GM12891 (cell line): ENCODE measurements around the gene SLC28A1.
"Not testable (repeated sequence)": the region's sequence is repeated elsewhere in the genome, so short reads cannot be mapped to it uniquely, and the experiment has no call there.

Experiments
- DNase-seq: peaks from one replicate; pipeline ENCODE4 v3.0.0; 2011; ENCODE audit warnings: low spot score; ENCODE audit not compliant: insufficient read length
- FAIRE-seq: peaks from 2 replicates; lab custom pipeline; 2011; peaks lifted over from hg19 to GRCh38; lab: Jason Lieb, UNC
- PAX5 ChIP-seq: IDR thresholded peaks from 2 replicates; pipeline ENCODE4 v1.6.1; 2011; ENCODE audit warnings: low read length, moderate library complexity, mild to moderate bottlenecking; ENCODE audit not compliant: insufficient read depth, severe bottlenecking
- POLR2A ChIP-seq: IDR thresholded peaks from 2 replicates; pipeline ENCODE4 v1.6.1; 2011; ENCODE audit warnings: low read depth, low read length, control low read depth
- POLR2AphosphoS5 ChIP-seq: IDR thresholded peaks from 2 replicates; pipeline ENCODE4 v1.6.1; 2011; ENCODE audit warnings: low read depth, low read length, control low read depth
- POU2F2 ChIP-seq: IDR thresholded peaks from 2 replicates; pipeline ENCODE4 v1.6.1; 2011; ENCODE audit warnings: low read depth, mild to moderate bottlenecking, control low read depth, low read length, moderate library complexity
- SPI1 ChIP-seq: IDR thresholded peaks from 2 replicates; pipeline ENCODE4 v1.6.1; 2011; ENCODE audit warnings: low read depth, low read length, control low read depth
- TAF1 ChIP-seq: IDR thresholded peaks from 2 replicates; pipeline ENCODE4 v1.6.1; 2011; ENCODE audit warnings: low read depth, low read length, control low read depth

Gene SLC28A1

GRCh38 chr15:84917452-84917851 is 33.0 kb downstream of the SLC28A1 start:
- TF ChIP-seq TAF1, result no peak
- no peak for TF ChIP-seq PAX5
- TF ChIP-seq SPI1, result no peak
- no peak for TF ChIP-seq POLR2AphosphoS5
- TF ChIP-seq POLR2A, result no peak
- TF ChIP-seq POU2F2, result no peak
- no peak for DNase-seq
- FAIRE-seq, result no peak

DNA sequence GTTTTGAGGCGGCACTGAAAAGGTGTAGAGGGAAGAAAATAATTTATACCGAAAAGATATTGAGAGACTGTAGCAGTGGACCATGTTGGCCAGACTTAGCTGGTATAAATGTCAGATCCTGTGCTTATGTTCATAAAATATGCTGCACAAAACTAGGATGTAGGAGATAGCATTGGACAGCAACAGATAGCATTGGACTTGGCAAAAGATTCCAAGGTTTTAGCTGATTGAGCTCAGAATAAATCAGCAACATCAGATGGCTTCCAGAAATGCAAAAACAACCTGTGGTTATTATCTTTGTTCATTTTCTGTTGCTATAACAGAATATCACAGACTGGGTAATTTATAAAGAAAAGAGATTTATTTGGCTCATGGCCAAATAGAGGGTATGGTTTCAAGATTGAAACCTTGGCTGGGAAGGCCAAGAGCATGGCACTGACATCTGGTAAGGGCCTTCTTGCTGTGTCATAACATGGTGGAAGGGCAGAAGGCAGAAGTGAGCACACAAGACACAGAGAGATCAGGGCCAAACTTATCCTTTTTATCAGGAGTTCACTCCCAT is 34.7 kb downstream of the SLC28A1 start:
- no peak for DNase-seq
- no peak for FAIRE-seq
- TF ChIP-seq SPI1 (no peak), TAF1 (no peak), POU2F2 (no peak), POLR2AphosphoS5 (no peak), POLR2A (no peak), PAX5 (no peak)

GRCh38 chr15:84921121-84921520 is 36.7 kb downstream of the SLC28A1 start:
- no peak for DNase-seq
- no peak for FAIRE-seq
- no peak for TF ChIP-seq POLR2AphosphoS5

DNA sequence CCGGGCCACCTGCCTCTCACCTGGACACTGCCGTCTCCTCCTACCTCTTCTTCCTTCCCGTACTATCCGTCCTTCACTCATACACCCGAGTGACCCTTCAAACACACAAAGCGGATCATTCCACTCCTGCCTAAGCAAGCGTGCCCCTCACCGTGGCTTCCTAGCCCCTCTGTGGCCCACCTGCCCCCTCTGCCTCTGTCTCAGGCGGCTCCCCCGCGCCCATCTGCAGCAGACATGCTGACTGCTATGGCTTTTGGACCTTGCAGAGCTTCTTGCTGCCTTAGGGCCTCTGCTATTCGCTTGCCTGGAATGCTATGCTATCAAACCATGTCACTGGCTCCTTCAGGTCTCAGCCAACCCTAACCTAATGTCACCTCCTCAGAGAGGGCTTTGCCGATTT is 38.1 kb downstream of the SLC28A1 start:
- DNase-seq, result no peak
- FAIRE-seq, result no peak

DNA sequence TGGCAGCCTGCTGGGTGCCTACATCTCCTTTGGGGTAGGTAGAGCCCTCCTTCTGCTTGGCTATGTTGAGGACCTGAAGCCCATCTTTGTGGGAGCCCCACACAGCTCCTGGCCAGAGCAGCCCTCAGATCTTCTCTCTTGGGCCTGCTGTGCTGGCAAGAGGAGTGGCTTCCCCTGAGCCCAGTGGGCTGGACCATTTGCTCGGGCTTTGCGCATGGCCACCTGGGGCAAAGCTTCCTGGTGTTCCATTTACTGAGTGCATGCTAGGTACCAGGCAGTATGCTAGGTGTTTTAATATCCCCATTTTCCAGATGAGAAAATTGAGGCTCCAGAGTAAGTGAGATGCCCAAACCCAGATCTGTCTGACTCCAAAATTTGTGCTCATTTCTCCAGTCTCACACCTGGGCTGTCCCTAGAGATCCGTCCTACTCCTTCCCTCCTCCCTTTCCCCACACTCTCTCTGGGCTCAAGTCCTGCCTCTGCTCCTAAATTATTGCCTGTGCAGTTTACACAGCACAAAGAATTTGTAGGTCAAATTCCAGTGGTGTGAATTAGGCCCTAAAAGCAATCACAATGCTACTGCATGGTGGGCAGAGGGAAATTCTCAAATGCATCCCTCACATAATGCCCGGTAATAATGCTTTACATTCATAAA is 39.7 kb downstream of the SLC28A1 start:
- TF ChIP-seq SPI1 (no peak), TAF1 (no peak), PAX5 (no peak), POLR2AphosphoS5 (no peak), POU2F2 (no peak), POLR2A (no peak)

More for the DNA sequence above, 38.1 kb downstream of the SLC28A1 start:
- TF ChIP-seq POLR2AphosphoS5 (no peak), POLR2A (no peak), TAF1 (no peak), POU2F2 (no peak), SPI1 (no peak), PAX5 (no peak)

GRCh38 chr15:84924821-84925569 is 40.5 kb downstream of the SLC28A1 start:
- FAIRE-seq, result not testable (repeated sequence)

More for the DNA sequence above, 39.7 kb downstream of the SLC28A1 start:
- no peak for FAIRE-seq
- no peak for DNase-seq

DNA sequence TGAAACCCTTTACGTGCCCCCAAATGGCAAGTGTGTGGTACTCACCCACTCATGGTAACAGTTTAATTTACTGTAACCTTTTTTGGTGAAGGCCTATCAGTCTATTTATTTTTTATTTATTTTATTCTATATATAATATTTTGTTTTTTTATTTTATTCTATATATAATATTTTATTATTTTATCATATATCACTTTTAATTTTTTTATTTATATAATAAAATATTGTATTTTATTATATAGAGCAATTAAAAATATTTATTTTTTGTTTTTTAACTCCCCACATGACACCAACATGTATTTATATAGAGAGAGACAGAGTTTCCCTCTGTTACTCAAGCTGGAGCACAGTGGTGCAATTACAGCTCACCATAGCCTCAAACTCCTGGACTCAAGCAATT is 41.4 kb downstream of the SLC28A1 start:
- TF ChIP-seq POLR2A (no peak), POU2F2 (no peak), SPI1 (no peak), TAF1 (no peak), PAX5 (no peak), POLR2AphosphoS5 (no peak)
- no peak for DNase-seq
- FAIRE-seq, result no peak

More at GRCh38 chr15:84924821-84925569, 40.5 kb downstream of the SLC28A1 start:
- DNase-seq, result not testable (repeated sequence)

DNA sequence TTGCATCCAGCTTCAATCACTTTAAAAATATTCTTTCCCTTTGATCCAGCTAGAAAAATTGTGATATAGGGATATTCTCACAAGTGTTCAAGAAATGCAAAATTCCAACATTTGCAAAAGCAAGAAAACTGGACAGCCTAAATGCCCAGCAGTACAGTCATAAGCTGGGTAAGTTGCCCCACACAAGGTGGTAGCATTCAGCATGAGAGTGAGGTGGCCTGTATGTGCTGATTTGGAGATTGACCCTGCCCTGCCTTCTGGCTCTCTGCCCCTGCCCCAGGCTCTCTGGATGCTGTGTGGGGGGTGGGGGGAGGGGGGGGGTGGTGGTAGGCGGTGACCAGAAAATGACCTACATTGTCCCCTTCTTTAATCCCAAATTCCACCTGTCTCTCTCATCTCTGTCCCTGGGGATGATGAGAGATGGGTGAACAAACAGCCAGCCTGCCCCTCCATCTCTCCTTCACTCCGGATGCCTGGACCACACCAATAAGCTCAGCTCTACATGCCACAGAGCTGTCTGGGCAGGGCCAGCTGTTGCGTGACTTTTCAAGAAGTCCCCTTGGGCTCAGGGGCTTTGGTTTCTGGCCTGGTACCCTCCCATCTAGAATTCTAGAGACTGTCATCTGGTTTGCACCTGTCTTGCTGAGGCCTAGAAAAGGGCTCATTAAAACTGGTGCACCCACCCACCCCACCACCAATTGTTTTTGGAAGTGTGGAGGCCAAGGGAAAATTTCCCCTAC is 42.2 kb downstream of the SLC28A1 start:
- TF ChIP-seq TAF1 (no peak), POU2F2 (no peak), PAX5 (no peak)
- DNase-seq, result no peak
- no peak for FAIRE-seq

DNA sequence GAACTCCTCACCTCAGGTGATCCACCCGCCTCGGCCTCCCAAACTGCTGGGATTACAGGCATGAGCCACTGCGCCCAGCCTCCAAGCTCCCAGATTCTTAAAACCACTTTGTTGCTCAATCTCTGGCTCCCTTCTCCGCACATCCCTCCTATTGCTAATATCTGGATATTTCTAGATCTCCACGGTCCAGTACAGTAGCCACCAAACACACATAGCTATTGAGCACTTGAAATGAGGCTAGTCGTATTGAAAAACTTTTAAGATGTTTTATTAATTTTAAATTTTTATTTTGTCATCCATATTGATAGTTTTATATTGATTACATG is 44.3 kb downstream of the SLC28A1 start:
- no peak for DNase-seq
- FAIRE-seq, result no peak
- no peak for TF ChIP-seq POLR2A
- no peak for TF ChIP-seq POLR2AphosphoS5
- TF ChIP-seq POU2F2, result no peak
- no peak for TF ChIP-seq TAF1
- no peak for TF ChIP-seq SPI1
- no peak for TF ChIP-seq PAX5

GRCh38 chr15:84929795-84930603 is 45.5 kb downstream of the SLC28A1 start:
- FAIRE-seq (no peak), DNase-seq (no peak)
- TF ChIP-seq POLR2AphosphoS5, result no peak
- TF ChIP-seq POLR2A, result no peak
- no peak for TF ChIP-seq TAF1
